HEK293T (cell line): ENCODE data around the gene EPHA3.

Experiments
- BHLHE40 ChIP-seq: fragments of 450-650 bp; IDR thresholded peaks from 2 replicates; pipeline ENCODE4 v1.6.1; 2016; ENCODE audit warnings: mild to moderate bottlenecking, moderate library complexity, borderline replicate concordance
- CTBP1 ChIP-seq: fragments of 450-650 bp; IDR thresholded peaks from 2 replicates; pipeline ENCODE4 v1.6.1; 2016; ENCODE audit warnings: borderline replicate concordance
- ELF4 ChIP-seq: fragments of 450-650 bp; IDR thresholded peaks from 2 replicates; pipeline ENCODE4 v1.6.1; 2017; ENCODE audit warnings: antibody characterized with exemption
- FOXM1 ChIP-seq: fragments of 450-650 bp; IDR thresholded peaks from 2 replicates; pipeline ENCODE4 v1.6.1; 2017; ENCODE audit warnings: mild to moderate bottlenecking, borderline replicate concordance
- HDGF ChIP-seq: fragments of 450-650 bp; IDR thresholded peaks from 2 replicates; pipeline ENCODE4 v1.6.1; 2017; ENCODE audit warnings: antibody characterized with exemption, borderline replicate concordance
- LEF1 ChIP-seq: fragments of 450-650 bp; IDR thresholded peaks from 2 replicates; pipeline ENCODE4 v1.6.1; 2017; ENCODE audit warnings: mild to moderate bottlenecking, borderline replicate concordance
- PKNOX1 ChIP-seq: fragments of 450-650 bp; IDR thresholded peaks from 2 replicates; pipeline ENCODE4 v1.6.1; 2016
- SP1 ChIP-seq: fragments of 450-650 bp; IDR thresholded peaks from 2 replicates; pipeline ENCODE4 v1.6.1; 2017
- SUZ12 ChIP-seq: fragments of 450-650 bp; IDR thresholded peaks from 2 replicates; pipeline ENCODE4 v1.6.1; 2016; ENCODE audit warnings: mild to moderate bottlenecking
- TARDBP ChIP-seq: fragments of 450-650 bp; IDR thresholded peaks from 2 replicates; pipeline ENCODE4 v1.6.1; 2016

GRCh38 chr3:89434621-89435380 is 327.4 kb downstream of the EPHA3 start:
- TF ChIP-seq SUZ12, result no peak
- TF ChIP-seq SP1, result no peak
- no peak for TF ChIP-seq TARDBP
- TF ChIP-seq PKNOX1, result no peak
- TF ChIP-seq ELF4, result no peak
- TF ChIP-seq BHLHE40, result no peak
- TF ChIP-seq HDGF, result no peak
- no peak for TF ChIP-seq FOXM1
- TF ChIP-seq LEF1, result no peak
- no peak for TF ChIP-seq CTBP1
